KG1 (cell line): ENCODE measurements around the gene DUSP22.

ENCODE experiments used
- DNase-seq: peaks from one replicate; lab custom pipeline; 2025; lab: John Stamatoyannopoulos, UW

Gene DUSP22

GRCh38 chr6:352896-353470 lies 60.7 kb downstream of the DUSP22 start:
- no peak for DNase-seq

DNA sequence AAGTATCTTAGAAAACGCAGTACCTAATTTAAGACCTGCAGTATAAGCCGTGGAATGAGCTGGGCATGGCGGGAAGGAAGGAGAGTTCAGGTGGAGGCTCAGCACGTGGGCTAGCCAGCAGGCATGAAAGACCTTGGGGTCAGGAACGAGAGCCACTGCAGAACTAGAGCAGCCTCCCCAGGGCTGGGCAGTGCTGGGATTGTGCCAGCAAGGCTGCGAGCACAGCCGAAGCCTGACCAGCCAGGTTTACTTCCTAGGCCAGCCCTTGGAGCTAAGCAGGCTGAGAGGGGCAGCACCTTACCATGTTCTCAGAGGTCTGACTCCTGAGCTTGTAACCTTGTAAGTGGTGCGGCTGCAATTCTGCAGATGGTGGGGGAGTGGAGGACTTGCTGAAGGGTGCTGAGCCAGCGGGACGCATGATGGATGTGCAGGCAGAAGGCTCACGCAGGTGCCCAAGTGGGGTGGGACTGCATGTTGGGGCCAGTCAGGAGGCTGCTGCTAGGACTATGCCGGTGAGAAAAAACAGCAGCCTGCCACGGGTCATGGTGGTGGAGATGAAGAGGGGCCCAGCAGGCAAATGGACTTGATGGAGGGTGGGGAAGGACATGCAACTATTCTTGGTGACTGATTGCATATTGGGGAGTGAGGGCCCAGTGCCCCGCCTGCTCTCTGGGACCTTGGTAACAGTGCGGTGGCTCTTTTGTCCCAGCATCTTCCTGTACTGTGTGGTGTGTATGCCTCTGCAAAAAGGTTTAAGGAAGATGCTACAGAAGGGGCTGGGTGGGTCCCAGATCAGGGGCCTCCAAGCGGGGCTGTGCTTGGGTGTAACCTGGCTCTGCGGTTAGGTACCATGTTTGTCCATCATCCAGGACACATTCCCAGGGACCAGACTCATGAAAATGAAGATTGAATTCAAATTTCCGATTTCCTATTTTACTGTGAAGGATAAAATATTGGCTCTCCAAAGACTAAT lies 61.6 kb downstream of the DUSP22 start:
- no peak for DNase-seq

GRCh38 chr6:354631-355280 lies 62.5 kb downstream of the DUSP22 start:
- no peak for DNase-seq

GRCh38 chr6:355373-356208 lies 63.3 kb downstream of the DUSP22 start:
- DNase-seq, result no peak

- DNase-seq, result no peak
Measured at GRCh38 chr6:356828-357251, 64.6 kb downstream of the DUSP22 start.

- DNase-seq, result no peak
Measured at GRCh38 chr6:357261-357790, 65.0 kb downstream of the DUSP22 start.

- DNase-seq, result no peak
Measured at GRCh38 chr6:357791-358341, 65.6 kb downstream of the DUSP22 start.

- DNase-seq, result no peak
Measured at GRCh38 chr6:358432-358831, 66.1 kb downstream of the DUSP22 start.

- no peak for DNase-seq
Measured at GRCh38 chr6:358847-359246, 66.6 kb downstream of the DUSP22 start.

DNA sequence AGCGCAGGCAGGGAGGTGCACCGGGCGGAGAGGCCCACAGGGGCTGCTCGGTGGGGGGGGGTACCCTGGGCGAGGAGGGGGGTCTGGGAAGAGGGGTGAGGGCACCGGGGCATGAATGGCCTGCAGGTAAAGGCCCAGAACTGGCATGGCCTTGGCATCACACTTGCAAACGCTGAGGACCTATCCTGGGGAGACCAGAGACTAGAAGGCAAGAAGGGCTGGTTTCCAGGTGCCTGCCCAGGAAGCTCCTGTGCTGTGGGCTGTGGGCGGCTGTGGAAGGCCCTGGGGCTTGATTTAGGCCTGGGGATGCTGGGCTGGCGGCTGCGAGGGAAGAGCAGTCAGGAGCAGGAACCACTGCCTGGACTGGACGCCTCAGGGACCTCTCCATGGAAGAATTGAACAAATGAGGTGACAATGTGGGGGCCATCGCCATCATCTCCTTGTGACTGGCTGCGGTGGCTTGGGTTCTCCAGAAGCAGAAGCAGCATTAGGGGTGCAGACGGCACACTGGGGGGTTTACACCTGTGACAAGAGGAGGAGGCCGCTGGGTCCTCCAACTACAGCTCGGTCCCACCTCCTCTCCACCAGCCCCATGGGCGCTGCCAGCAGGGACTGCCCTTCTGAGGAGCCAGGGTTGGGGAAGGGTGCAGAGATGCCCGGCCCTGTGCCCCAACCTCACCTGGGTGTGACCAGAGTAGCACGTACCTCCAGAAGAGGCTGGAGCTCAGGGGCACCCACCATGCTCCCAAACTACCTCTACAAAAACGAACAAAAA lies 67.2 kb downstream of the DUSP22 start:
- DNase-seq, result no peak

GRCh38 chr6:360349-360748 lies 68.1 kb downstream of the DUSP22 start:
- DNase-seq, result no peak

DNA sequence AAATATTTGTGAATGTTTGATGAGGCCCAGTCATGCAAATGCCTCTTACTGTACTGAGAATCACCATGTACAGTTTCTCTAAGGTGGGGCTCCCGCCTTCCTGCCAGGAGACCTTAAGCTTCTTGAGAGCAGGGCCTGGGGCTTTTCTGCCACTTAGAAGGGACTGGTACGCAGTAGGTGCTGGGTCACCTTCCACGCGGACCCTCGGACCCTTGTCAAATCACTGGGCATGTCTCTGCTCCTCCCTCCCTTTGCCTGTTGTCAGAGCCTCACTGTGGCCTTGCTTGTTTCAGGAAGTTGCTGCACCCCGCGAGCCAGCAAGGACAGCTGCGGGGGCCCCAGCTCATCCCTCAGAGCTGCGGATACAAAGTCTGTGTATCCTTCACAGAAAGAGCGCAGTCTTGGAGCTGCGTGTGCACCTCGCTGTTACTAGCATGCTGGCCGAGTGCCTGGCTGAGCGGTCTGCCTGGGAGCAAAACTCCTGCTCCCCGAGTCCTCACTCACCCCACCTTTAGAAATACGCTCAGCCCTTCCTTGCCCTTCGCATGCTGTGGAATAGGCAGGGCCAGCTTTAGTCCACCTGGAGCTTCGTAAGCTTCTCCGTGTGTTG lies 68.6 kb downstream of the DUSP22 start:
- no peak for DNase-seq

DNA sequence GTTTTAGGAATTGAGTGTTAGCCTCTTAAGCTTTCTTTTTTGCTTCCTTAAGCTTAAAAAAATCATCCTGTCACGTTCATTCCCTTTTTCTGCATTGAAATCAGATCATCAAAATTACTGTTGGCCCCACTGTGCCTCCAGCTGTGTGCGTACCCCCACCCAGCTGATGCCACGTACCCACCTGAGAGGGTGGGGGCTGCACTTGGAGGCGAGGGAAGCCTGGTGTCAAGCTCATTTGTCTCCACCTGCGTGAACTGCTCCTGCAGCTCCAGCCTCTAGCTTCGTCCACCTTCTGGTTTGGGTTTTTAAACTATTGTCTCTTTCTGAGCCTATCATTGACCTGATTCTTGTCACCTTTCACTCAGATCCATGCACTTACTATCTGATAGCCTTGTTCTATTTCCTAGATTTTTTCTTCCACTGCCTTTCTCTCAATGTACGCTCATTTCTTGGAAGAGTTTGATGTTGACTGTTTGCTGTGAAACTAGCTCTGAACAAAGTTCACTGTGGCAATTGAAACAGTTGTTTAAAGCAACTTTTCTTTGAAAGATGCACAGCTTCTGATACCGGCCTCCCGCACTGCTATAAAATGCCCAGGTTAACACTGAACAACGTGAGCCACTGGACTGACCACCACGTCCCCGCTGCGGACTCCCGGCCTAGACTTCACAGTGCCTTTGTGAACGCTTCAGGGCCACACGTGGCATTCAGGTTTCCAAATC lies 69.3 kb downstream of the DUSP22 start:
- DNase-seq, result no peak

- no peak for DNase-seq
Measured at GRCh38 chr6:362231-362923, 70.1 kb downstream of the DUSP22 start.

- DNase-seq, result no peak
Measured at GRCh38 chr6:362924-363249, 70.6 kb downstream of the DUSP22 start.

- DNase-seq, result no peak
Measured at GRCh38 chr6:363291-363690, 71.0 kb downstream of the DUSP22 start.

DNA sequence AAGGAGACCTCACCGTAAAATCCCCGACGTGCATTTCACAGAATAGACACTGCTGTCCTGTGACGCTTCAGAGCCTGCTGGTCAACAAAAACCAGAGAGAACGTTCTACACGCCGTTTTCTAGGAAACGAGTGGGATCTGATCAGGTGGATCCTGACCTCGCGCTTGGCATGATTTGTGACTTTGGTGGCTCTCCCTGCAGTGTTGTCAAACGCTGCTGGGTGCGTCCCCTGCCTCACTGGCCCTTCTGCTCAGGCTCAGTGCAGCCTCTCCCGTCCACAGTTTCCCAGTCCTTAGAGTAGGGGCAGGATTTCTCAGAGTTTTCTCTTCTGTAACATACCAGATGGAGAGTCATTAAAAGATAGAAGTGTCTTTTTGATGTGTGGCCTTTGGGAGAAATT lies 71.6 kb downstream of the DUSP22 start:
- DNase-seq, result no peak

- no peak for DNase-seq
Measured at GRCh38 chr6:364609-365540, 72.6 kb downstream of the DUSP22 start.
